Fibroblast of pulmonary artery (primary cell): ENCODE data around the gene SMARCB1.

ENCODE experiments used
- DNase-seq: peaks from one replicate; pipeline ENCODE4 v3.0.0-alpha.2; 2010; ENCODE audit warnings: low read depth
- H3K4me3 ChIP-seq: replicated peaks from 2 replicates; pipeline ENCODE4 v1.5.1; 2011; ENCODE audit warnings: low read depth, mild to moderate bottlenecking, control low read depth, low read length, moderate library complexity
- TF ChIP-seq, protein P1 (sequence below): IDR thresholded peaks from 2 replicates; pipeline ENCODE4 v1.5.1; 2011; ENCODE audit warnings: mild to moderate bottlenecking, control low read depth, low read length, inconsistent platforms; ENCODE audit errors: missing control alignments

SMARCB1 gene

DNA sequence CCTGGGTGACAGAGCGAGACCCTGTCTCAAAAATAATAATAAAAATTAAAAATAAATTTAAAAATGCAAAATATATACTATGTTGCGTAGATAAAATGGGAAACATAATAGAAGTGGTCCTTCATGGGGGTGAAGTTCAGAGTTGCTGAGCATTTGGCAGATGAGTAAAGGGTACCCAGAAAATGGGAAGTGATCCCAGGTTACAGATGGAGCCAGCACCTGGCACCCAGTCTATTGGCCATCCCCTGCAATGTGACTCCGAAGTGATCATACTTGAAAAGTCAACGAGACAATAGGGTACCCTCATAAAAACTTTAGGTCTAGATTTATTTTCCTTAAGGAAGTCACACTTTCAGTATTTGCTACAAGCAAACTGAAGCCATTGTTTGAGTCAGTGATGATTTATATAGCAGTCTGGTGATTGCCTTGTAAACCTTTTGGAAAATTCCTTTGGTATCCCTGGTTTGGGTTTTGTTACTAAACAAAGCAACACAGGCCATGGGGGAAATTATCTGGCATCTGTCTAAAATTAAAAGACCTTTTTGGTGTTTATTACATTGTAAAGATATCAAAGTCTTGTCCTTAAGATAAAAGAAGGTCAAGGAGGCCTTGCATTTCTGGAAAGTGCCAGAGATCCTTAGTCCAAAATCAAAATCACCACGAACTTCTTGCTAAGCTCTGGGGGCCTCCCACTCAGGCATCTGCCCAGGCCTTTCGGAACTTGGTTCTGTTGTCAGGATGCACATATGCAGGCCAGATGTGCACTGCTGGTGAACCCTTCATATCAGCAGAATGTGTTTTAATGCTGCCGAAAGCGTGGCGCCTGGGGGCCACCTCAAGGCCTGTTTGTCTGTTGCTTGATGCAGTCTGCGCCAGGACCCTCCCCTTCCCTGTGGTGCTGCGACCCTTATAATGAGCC lies 4.3 kb downstream of the SMARCB1 start:
- TF ChIP-seq, protein P1, sequence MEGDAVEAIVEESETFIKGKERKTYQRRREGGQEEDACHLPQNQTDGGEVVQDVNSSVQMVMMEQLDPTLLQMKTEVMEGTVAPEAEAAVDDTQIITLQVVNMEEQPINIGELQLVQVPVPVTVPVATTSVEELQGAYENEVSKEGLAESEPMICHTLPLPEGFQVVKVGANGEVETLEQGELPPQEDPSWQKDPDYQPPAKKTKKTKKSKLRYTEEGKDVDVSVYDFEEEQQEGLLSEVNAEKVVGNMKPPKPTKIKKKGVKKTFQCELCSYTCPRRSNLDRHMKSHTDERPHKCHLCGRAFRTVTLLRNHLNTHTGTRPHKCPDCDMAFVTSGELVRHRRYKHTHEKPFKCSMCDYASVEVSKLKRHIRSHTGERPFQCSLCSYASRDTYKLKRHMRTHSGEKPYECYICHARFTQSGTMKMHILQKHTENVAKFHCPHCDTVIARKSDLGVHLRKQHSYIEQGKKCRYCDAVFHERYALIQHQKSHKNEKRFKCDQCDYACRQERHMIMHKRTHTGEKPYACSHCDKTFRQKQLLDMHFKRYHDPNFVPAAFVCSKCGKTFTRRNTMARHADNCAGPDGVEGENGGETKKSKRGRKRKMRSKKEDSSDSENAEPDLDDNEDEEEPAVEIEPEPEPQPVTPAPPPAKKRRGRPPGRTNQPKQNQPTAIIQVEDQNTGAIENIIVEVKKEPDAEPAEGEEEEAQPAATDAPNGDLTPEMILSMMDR: no peak
- DNase-seq: peak; percentile 39
- no peak overlapping the region for H3K4me3 ChIP-seq

DNA sequence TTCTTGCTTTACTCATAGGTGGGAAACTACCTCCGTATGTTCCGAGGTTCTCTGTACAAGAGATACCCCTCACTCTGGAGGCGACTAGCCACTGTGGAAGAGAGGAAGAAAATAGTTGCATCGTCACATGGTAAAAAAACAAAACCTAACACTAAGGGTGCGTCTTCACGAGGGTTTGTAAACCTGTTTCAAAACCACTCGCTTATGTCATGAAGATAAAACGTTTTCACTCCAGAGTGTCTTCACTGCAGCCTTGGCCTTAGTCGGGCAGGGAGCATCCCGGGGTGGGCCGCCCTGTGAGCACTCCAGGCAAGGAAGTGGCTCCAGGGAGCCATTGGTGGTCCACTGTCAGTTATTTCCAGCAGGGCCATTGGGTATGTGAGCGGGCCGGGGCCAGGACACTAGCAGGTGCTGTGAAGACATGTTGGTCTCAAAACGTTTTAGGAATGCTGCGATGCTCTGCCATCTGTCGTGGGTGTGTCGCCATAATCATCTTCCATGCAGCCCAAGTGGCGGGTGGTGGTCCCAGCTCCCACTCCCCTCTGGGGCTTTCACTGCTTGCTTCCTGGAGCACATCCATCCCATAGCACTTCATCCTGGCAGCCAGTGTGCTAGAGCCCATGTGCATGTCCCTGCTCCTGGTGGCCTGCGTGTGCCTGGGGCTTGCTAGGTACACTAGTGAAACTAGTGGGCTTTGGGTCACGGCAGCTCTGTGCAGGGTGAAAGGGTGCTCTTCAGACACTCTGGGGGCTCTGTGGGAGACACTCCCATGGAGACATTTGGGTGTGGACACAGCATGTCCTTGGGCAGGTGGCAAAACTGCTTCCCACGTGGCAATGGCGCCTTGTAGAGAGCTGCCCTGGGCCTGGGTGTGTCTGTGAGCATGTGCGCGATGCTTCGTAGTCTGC lies 5.2 kb downstream of the SMARCB1 start:
- no peak overlapping the region for H3K4me3 ChIP-seq
- DNase-seq: no peak
- TF ChIP-seq, protein P1: no peak

DNA sequence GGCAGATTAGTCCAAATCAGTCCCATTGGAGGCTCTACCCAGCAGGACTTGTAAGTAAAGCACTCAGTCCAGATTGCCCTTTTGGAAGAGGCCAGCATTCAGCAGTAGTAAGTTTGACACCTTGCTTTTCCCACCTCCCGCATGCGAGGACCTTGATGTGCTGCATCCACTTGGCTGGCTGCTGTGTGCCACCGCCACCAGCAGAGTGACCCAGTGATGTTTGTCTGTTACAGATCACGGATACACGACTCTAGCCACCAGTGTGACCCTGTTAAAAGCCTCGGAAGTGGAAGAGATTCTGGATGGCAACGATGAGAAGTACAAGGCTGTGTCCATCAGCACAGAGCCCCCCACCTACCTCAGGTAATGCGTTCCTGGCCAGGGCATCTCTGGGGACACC lies 6.6 kb downstream of the SMARCB1 start:
- no peak for DNase-seq
- H3K4me3 ChIP-seq: no peak overlapping the region
- TF ChIP-seq, protein P1: no peak

DNA sequence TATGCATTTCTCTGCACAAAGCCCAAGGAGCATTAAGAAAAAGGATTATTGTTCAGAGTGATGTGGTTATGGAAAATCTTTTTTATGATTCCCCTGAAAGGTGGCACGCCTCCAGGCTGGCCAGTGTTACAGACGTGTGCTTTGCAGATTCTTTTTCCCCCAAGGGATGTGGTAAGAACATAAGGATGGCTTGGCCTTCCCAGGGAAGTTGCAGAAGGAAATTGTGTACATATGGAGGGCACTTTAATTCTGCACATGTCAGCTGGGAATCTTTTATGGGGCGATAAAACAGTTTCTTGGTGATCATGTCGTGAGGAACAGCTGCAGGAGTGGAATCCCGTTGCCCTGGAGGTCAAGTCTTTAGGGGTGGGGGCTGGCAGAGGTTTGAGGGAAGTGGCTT lies 9.7 kb downstream of the SMARCB1 start:
- TF ChIP-seq, protein P1: no peak
- no peak for DNase-seq
- no peak overlapping the region for H3K4me3 ChIP-seq

DNA sequence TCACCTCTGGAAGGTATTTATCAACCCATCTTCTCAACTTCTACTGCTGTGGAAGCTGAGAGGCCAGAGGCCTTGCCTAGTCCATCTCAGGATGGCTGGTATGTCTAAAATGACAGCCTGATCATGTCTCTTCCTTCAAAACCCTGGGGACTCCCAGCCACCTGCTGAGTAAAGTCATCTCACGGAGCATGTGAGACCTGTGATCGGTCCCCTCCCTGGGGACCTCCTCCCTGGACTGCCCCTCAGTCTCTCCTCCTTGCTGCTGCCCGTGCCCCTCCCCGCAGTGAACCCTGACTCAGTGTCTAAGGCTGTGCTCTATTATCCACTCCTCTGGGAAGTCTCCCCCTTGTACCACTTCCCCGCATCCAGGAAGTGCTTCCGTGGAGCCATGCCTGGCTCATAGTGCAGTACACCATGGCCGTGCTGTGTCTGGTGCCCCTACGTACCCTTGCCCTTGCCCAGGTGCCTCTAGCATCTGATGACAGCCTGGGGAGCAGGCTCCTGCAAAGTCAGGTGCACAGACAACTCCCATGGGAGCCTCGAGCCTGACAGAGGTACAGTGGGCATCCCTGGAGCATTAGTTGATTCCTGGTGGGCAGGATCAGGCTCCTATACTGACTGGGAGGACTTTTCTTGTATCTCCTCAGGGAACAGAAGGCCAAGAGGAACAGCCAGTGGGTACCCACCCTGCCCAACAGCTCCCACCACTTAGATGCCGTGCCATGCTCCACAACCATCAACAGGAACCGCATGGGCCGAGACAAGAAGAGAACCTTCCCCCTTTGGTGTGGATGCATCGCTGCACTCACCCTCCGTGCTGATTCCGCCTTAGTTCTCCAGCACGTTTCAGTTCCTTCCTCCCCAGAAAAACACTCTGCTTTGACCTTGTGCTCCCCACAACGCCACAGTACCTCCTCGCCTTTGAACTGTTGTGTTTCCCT lies 13.8 kb downstream of the SMARCB1 start:
- H3K4me3 ChIP-seq: no peak overlapping the region
- no peak for DNase-seq
- TF ChIP-seq, protein P1: no peak

DNA sequence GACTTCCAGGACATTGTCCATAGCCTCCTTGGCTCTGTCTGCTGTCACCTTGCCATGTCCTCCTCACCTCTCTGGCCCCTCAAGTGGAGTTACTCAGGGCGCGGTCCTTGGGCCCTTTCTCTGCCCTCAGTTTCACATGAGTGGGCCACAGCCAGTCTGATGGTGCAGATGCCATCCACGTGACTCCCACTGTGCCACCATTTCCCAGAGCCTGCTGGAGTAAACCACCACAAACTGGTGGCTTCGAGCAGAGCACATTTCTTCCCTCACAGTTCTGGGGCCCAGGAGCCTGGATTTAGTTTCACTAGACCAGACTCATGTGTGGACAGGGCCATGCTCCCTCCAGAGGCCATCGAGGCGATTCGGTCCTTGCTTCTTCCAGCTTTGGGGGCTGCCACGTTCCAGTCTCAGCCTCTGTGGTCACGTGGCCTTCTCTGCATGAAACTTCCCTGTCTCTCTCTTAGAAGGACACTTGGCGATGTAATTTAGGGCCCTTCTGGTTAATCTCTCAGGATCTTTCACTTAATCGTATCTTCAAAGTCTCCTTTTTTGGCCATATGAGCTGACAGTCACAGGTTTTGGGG lies 14.6 kb downstream of the SMARCB1 start:
- no peak for DNase-seq
- no peak overlapping the region for H3K4me3 ChIP-seq
- TF ChIP-seq, protein P1: no peak
